ENCODE data around the gene SMOC2.
"Not testable (repeated sequence)": the region's sequence is repeated elsewhere in the genome, so short reads cannot be mapped to it uniquely, and the experiment has no call there.

The SMOC2 gene

GRCh38 chr6:168546151-168546550 is 105.2 kb downstream of the SMOC2 start:
- no peak for DNase-seq

GRCh38 chr6:168546730-168547129 is 105.7 kb downstream of the SMOC2 start:
- no peak for DNase-seq

GRCh38 chr6:168550326-168550725 is 109.3 kb downstream of the SMOC2 start:
- no peak for DNase-seq

GRCh38 chr6:168554472-168554871 is 113.5 kb downstream of the SMOC2 start:
- no peak for DNase-seq

DNA sequence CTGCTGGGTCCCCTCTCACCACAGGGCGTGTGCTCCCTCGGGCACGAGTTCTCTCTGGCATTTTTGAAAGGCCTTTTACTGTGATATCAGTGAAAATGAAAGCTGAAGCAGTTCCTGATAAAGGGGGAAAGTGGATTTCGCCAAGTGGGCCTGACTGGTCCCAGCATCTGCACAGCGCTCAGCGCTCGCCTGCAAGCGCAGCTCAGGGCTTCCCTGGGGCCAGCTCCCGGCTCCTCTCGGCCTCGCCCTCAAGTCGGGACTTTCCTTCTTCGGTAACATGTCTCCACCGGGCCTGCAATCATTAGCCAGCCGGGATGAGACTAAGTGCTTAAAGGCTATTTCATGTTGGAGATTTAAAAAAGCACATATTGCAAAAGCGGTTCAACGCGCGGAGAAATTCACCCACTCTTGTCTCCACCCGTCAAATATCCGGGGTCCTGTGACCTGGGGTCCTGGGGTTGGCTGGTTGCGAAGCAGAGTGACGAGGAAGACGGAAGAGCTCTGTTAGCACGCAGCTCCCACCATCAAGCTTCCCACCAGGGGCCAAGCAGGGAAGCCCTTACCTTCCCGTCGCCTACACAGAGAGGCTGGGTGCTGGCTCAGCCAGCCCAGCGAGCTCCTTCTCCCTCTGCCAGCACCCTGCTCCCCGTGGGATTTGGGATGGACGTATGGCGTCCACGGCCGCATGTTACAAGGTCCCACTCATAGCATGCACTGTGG is 114.1 kb downstream of the SMOC2 start:
- no peak for DNase-seq

DNA sequence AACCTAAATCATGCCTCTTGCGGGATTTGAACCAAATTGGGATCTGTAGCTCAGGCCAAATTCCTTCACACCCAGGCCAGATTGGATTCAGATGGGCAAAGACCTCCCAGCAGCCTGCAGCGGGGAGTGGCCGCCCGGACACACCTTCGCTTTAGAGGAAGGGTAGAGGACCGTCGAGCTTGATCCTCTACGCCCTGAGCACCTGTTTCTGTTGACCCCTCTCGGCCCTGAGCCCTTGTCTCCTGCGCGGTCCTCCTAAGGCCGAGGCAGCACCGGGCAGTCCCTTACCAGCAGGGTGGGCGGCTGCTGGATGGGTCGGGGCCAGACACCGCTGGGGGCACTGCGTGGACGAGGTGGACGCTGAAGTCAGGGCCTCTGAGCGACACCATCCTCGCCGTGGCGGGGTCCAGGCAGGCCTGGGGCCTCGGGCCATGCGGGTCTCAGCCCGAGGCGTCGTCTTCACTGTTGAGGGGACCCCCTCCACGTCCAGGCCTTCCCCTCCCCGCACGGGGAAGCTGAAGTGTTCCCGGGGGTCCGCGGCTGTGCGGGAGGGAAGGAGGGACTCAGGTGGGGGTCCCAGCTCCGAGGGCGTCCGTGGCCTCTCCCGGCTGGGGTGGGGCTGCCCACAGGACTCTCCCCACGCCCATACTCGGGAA is 114.8 kb downstream of the SMOC2 start:
- no peak for DNase-seq

- DNase-seq, result no peak
These were observed 116.5 kb downstream of the SMOC2 start for GRCh38 chr6:168557512-168557911.

- no peak for DNase-seq
These were observed 117.7 kb downstream of the SMOC2 start for GRCh38 chr6:168558686-168559085.

DNA sequence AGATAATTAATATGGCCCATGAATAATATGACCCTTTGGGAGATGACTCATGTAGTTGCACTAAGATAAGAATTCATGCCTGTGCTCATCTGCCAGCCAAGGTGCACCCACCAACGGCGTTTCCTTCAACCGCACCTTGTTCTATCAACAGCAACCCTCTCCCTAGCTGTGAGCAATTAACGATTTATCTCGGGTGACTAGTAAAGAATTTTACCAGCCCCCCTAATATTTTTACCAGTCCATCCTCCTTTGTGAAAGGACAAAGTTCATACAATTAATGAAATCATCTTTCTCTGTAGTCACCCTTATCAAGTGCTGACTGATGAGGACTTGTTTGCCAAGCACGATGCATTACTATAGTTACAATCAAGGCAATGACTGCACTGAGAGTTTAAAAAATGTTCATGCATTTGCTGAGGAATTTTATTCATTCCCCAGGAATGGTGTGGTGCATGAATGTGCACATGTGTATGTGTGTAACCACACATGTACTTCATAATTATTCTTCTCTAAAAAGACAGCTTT is 118.7 kb downstream of the SMOC2 start:
- DNase-seq, result no peak

GRCh38 chr6:168560126-168560525 is 119.1 kb downstream of the SMOC2 start:
- no peak for DNase-seq

DNA sequence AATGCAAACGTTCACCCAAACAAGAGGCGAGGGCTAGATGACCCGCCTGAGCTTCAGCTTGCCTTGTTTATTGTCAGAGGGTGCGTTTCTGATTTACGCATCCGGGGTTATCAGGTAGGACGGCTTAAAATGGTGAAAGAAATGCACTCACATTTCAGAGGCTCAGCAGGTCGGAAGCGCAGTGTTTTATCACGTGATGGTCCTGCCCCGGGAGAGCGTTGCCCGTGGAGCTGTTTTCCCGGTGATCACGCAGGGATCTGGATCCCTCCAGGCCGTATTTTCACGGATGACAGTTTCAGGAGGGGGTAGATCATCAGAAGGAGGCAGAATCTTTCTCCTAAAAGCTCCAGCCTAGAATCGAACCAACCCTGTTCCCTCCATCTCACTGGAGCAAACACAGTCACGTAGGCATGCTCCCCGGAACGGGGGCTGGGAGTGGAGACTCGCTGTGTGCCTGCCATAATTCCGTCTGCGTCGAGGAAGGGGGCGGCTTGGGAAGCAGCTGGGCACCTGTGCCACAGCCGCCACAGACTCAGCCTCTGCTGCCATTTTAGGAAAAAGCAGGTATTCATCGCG is 121.7 kb downstream of the SMOC2 start:
- DNase-seq, result no peak

DNA sequence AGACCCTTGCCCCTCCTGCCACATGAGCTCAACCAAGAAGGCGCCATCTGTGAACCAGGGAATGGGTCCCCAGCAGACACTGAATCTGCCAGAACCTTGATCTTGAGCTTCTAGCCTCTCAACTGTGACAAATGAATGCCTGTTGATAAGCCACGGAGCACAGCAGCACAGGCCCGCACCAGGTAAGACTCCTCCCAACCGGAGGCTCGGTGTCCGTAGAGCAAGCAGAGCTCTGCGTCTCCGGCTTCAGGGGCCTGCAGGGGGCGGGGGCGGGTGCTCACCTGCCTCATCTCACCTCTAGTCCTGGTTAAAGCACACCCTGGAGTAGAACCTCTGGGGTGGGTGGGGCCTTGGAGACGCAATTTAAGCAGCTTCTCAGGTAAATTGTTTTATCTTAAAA is 122.7 kb downstream of the SMOC2 start:
- DNase-seq, result no peak

- no peak for DNase-seq
These were observed 124.1 kb downstream of the SMOC2 start for GRCh38 chr6:168565112-168565511.

DNA sequence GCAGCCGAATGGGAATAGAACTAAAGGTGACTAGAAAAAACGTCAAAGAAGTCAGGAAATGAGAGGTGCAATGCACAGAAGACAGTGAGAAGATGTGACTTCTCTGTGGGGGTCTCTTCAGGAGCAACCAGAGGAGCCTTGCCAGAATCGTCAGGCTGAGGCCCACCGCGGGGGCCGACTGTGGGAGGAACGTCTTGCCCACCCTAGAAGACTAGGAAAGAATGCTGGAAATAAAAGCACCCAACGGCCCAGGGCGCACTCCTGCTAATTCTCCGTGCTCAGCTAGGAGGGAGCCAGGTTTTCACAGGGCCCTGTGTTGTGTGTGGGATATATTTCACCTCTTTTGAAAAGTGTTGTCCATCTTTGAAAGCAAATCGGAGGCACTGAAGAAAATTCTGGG is 129.2 kb downstream of the SMOC2 start:
- no peak for DNase-seq

GRCh38 chr6:168571268-168571667 is 130.3 kb downstream of the SMOC2 start:
- DNase-seq, result no peak

DNA sequence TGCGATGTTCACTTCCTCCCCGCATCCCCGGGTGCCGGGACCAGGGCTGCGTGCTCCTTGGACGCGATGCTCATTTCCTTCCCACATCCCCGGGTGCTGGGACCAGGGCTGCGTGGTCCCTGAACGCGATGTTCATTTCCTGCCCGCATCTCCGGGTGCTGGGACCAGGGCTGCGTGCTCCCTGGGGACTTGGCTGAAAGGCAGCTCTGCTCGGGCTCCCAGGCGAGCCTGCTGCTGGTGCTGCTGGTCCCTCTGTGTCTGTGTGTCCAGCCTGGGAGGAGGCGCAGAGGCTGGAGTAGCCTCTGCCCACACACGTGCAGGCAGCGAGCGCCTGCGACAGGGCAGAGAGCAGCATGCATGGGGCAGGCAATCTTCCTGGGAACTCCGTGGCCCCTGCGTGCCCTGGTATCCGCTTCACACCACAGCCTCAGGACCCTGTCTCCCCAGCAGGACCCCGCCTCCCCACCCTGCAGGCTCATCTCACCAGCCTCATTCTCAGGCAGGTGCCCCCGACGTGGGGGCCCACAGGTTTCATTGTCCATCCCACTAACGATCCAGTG is 132.4 kb downstream of the SMOC2 start:
- DNase-seq, result not testable (repeated sequence)

GRCh38 chr6:168574075-168574698 is 133.2 kb downstream of the SMOC2 start:
- DNase-seq, result no peak

DNA sequence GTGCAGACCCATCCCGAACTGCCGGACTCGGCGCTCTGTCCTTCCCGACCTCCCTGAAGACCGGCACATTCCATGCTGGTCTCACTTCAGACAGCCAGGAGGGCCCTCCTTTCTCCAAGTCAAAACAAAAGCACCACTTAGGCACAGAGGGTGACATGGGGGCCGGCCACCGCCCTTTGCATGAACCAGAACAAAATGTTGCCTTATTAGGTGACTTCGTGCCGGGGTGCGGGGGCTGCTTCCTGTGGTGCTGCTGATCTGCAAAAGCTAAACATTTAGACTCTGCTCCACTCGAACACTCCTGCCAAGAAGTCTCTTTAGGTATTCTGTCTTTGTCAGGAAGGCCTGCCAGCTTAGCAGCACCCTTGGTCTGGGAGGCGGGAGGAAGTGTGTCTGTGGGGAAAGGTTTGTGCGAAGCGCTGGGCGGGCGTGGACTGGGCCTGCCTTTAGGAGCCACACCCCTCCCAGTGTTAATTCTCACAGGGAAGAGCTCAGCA is 133.8 kb downstream of the SMOC2 start:
- DNase-seq, result no peak

- DNase-seq, result no peak
These were observed 134.5 kb downstream of the SMOC2 start for GRCh38 chr6:168575346-168576098.

DNA sequence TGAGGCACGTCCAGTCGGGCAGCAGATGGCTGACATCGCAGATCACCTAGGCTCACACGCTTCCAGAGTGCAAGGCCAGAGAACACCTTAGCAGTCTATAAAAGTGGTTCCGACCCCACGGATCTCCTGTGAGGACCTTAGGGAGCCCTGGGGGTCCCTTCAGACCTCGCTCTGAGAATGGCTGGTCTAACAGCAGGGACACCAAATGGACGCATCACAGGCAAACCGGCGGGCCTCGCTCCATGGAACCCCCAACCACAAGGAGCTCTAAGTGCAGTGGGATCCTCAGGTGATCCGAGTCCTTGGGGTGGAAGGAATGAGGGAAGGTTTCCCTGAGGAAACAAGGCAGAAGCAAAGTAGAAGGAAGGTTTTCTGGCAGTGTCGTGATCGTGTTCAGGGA is 135.4 kb downstream of the SMOC2 start:
- DNase-seq, result no peak

DNA sequence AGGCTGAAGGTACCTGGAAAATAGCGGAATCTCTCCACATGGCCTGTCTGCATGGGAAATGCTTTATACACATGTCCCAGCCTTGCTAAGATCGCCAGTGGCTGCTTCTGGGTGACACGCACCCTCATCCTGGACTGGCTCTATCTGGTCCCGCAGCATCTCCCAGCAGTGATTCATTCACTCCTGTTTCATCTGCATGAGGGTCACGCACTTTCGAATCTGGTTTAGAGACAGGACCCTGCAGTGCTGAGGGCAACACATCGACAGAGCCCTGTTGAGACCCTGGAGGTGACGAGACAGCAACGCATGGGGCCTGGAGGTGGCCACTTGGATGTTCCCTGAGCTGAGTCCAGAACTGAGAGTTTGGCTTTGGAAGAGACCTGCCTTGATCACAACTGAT is 136.5 kb downstream of the SMOC2 start:
- no peak for DNase-seq

- DNase-seq, result no peak
These were observed 137.1 kb downstream of the SMOC2 start for GRCh38 chr6:168578036-168578435.
